Stimulated activated CD4-positive, alpha-beta T cell treated with anti-CD3 and anti-CD28 coated beads, Interleukin-15, amount 100 ng/mL, for 24 hours (primary cell): Measurements from ENCODE around the gene DACH1.

Source experiments
- DNase-seq: peaks from one replicate; pipeline ENCODE4 v3.0.0-alpha.2; 2020

DACH1 gene

GRCh38 chr13:71618159-71618558 is 248.8 kb downstream of the DACH1 start:
- DNase-seq, result no peak

- no peak for DNase-seq
These were observed 249.7 kb downstream of the DACH1 start for GRCh38 chr13:71617265-71617664.

- DNase-seq, result no peak
These were observed 253.8 kb downstream of the DACH1 start for GRCh38 chr13:71613066-71613745.

GRCh38 chr13:71611292-71611691 is 255.7 kb downstream of the DACH1 start:
- DNase-seq, result no peak

GRCh38 chr13:71610876-71611275 is 256.1 kb downstream of the DACH1 start:
- no peak for DNase-seq

- no peak for DNase-seq
These were observed 257.7 kb downstream of the DACH1 start for GRCh38 chr13:71609271-71609670.

- DNase-seq, result no peak
These were observed 259.4 kb downstream of the DACH1 start for GRCh38 chr13:71607575-71607974.

- DNase-seq, result no peak
These were observed 260.2 kb downstream of the DACH1 start for GRCh38 chr13:71606818-71607217.

GRCh38 chr13:71605744-71606143 is 261.3 kb downstream of the DACH1 start:
- no peak for DNase-seq

- no peak for DNase-seq
These were observed 263.7 kb downstream of the DACH1 start for GRCh38 chr13:71603255-71603654.

- no peak for DNase-seq
These were observed 264.7 kb downstream of the DACH1 start for GRCh38 chr13:71602344-71602743.

GRCh38 chr13:71597150-71597549 is 269.9 kb downstream of the DACH1 start:
- no peak for DNase-seq

GRCh38 chr13:71596116-71596515 is 270.9 kb downstream of the DACH1 start:
- no peak for DNase-seq

GRCh38 chr13:71593566-71593965 is 273.4 kb downstream of the DACH1 start:
- no peak for DNase-seq

GRCh38 chr13:71591374-71591773 is 275.6 kb downstream of the DACH1 start:
- DNase-seq, result no peak

- DNase-seq, result no peak
These were observed 276.3 kb downstream of the DACH1 start for GRCh38 chr13:71590654-71591148.

- DNase-seq, result no peak
These were observed 278.0 kb downstream of the DACH1 start for GRCh38 chr13:71589032-71589431.

- no peak for DNase-seq
These were observed 279.2 kb downstream of the DACH1 start for GRCh38 chr13:71587817-71588216.

- no peak for DNase-seq
These were observed 279.8 kb downstream of the DACH1 start for GRCh38 chr13:71587193-71587592.

- no peak for DNase-seq
These were observed 283.4 kb downstream of the DACH1 start for GRCh38 chr13:71583581-71583980.

GRCh38 chr13:71580614-71581013 is 286.4 kb downstream of the DACH1 start:
- DNase-seq, result no peak

- DNase-seq, result no peak
These were observed 289.0 kb downstream of the DACH1 start for GRCh38 chr13:71578048-71578447.

GRCh38 chr13:71577127-71577526 is 289.9 kb downstream of the DACH1 start:
- DNase-seq, result no peak

GRCh38 chr13:71576571-71576970 is 290.4 kb downstream of the DACH1 start:
- DNase-seq, result no peak

GRCh38 chr13:71546881-71547280 is 320.1 kb downstream of the DACH1 start:
- no peak for DNase-seq
